Colonic mucosa (tissue), 4 donors: ENCODE measurements around the gene ITGA6. TPM values are rescaled to one million over a fixed set of nuclear protein-coding genes. Genes with fewer than 3 reads are reported as not detected.

Experiments
- DNase-seq: peaks from one replicate; pipeline ENCODE4 v3.0.0-alpha.2; 2020
- H3K27ac ChIP-seq: fragments of 200-600 bp; one replicate; pipeline ENCODE4 v1.8.0; 2021
- H3K27me3 ChIP-seq: fragments of 200-600 bp; one replicate; pipeline ENCODE4 v1.8.0; 2021
- H3K36me3 ChIP-seq: fragments of 200-600 bp; one replicate; pipeline ENCODE4 v1.8.0; 2021
- H3K4me1 ChIP-seq: fragments of 200-600 bp; one replicate; pipeline ENCODE4 v1.8.0; 2021; ENCODE audit warnings: mild to moderate bottlenecking
- H3K4me3 ChIP-seq: fragments of 200-600 bp; one replicate; pipeline ENCODE4 v1.8.0; 2021
- H3K9ac ChIP-seq, 2 donors: one replicate each; pipeline ENCODE4 v1.7.0; 2013; ENCODE audit warnings: control low read depth in 2 of 2, low read depth in 2 of 2, low read length in 2 of 2
- H3K9me3 ChIP-seq: fragments of 200-600 bp; one replicate; pipeline ENCODE4 v1.8.0; 2021
- intact Hi-C: fragments of 100-400 bp; cut with DNase I; formaldehyde crosslinking; loops from one replicate; pipeline ENCODE4 v1.14.1; 2022
- total RNA-seq, 2 donors: library from RNA; stranded (reverse); fragmentation: NEBNext Ultra II Directional in 1 of 2; extraction: Animal tissue kit (Norgen Biotek cat#: 25700) in 1 of 2; gene quantifications; one replicate each; pipeline ENCODE4 v1.2.1, GENCODE V29; 2021
- TF ChIP-seq, protein P1 (sequence below): fragments of 200-600 bp; IDR thresholded peaks from one replicate; pipeline ENCODE4 v1.8.0; 2022; ENCODE audit warnings: antibody characterized with exemption, mild to moderate bottlenecking
- donor health status: healthy.
- donor health status: DM: no; HTN: no; CAD: no.
- donor health status: DM: no; HTN: no; CAD: no.

Gene ITGA6
- total RNA-seq, 2 donors from 2014 or later = 174 to 186 TPM

DNA sequence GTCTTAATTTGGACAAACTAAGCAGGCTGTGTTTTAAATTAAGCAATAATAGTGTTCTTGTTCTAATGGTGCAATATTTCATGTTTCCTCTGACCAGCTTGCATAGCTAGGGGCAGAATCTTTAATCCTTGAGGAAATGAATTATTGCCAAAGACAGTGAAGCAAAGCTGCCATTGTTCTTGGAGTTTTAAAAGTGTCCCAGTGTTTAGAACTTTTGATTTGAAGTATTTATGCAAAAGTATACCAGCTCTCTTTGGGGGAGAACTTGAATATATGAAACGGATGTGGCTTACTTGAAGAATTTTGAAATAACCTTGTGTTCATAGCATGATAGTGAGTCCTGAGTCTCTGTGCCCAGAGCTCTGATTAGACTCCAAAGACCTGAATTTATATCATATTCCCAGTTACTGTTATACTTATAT, 33.4 kb downstream of the ITGA6 start:
- H3K4me3 ChIP-seq = no peak overlapping the region
- intact Hi-C loops = loop anchor here (5.0 to 10.0 kb wide), 2 partner anchors 33 to 106 kb away; partner anchors contain the start of gene ITGA6
- peaks cover 20% of the 10 kb centered on the region for H3K4me1 ChIP-seq
- peak overlapping the region in 1 of 2 donors; percentile 86 for H3K9ac ChIP-seq
- H3K27me3 ChIP-seq = no peaks in the 10 kb centered on the region
- H3K36me3 ChIP-seq = no peaks in the 10 kb centered on the region
- DNase-seq = no peak
- no peaks in the 10 kb centered on the region for H3K9me3 ChIP-seq
- TF ChIP-seq, protein P1, sequence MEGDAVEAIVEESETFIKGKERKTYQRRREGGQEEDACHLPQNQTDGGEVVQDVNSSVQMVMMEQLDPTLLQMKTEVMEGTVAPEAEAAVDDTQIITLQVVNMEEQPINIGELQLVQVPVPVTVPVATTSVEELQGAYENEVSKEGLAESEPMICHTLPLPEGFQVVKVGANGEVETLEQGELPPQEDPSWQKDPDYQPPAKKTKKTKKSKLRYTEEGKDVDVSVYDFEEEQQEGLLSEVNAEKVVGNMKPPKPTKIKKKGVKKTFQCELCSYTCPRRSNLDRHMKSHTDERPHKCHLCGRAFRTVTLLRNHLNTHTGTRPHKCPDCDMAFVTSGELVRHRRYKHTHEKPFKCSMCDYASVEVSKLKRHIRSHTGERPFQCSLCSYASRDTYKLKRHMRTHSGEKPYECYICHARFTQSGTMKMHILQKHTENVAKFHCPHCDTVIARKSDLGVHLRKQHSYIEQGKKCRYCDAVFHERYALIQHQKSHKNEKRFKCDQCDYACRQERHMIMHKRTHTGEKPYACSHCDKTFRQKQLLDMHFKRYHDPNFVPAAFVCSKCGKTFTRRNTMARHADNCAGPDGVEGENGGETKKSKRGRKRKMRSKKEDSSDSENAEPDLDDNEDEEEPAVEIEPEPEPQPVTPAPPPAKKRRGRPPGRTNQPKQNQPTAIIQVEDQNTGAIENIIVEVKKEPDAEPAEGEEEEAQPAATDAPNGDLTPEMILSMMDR = no peak
- peak overlapping the region; percentile 86 for H3K27ac ChIP-seq

DNA sequence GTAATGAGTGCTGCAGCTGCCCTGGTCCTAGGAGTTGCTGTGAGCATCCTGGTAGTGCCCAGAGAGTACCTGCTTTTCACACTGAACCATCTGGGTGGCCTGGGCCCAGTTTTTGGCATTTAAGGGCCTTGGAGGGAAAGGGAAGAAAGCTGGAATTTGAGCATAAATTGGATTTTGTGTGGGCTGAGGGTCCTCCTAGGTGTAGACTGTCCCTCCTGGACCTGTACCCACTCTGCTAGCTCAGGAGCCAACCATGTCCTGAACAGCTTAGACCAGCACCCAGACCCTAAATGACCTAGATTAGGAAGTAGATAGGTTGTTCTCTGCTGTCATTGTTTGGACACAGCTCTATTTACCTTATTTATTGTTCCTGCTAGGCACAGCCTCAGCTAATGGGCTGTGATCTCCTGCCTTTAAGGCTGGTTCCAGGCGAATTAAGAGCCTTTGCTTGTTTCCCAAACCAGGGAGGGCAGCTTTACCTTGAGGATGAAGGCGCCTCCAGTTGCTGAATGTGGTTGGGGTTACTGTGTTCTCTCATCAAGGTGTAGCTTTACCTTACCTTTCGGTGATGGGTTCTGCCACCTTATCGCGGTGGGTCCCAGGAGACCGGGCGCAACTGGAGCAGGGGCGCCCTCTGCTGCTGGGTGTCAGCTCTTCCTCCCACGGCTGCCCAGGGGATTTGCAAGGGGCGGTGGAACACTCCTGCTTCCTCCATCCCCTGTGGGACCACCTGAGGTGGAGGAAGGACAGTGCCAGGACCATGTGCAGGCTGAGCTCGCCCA, 34.4 kb downstream of the ITGA6 start:
- Histone ChIP-seq H3K4me1 (peaks cover 20% of the 10 kb centered on the region), H3K4me3 (no peak overlapping the region), H3K27me3 (no peaks in the 10 kb centered on the region), H3K36me3 (no peaks in the 10 kb centered on the region), H3K9me3 (no peaks in the 10 kb centered on the region), H3K9ac (peak overlapping the region; percentile 36 to 86), H3K27ac (peak overlapping the region; percentile 86)
- peak; percentile 84 for DNase-seq
- TF ChIP-seq, protein P1 = peak; percentile 84
- intact Hi-C loops = loop anchor here (2.0 to 10.0 kb wide), 3 partner anchors 34 to 289 kb away; partner anchors contain the start of gene ITGA6

DNA sequence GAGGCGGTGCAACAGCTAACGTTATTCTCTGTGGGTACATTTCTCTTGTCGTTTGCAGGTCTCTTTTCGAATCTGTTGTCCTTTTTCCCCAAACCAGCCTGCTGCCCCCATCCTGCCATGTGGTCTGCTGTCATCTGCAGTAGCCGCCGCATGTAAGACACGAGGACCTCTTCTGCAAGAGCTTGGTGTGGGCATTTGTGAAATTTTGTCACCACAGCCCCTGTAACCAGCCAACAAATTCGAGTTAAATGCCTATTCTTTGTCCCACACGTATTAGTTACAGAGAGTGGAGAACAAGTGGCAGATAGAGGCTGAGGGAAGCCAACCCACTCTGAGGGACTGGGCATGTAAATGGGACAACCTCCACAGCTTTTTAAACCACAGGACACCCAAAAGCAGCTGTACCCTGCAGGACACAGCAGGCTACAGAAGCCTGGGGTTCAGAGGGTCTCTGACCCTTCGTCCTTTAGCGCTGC, 35.0 kb downstream of the ITGA6 start:
- Histone ChIP-seq H3K9ac (peak overlapping the region; percentile 36 to 86), H3K4me1 (peaks cover 20% of the 10 kb centered on the region), H3K4me3 (no peak overlapping the region), H3K27ac (peak overlapping the region; percentile 86), H3K27me3 (no peaks in the 10 kb centered on the region), H3K9me3 (no peaks in the 10 kb centered on the region), H3K36me3 (no peaks in the 10 kb centered on the region)
- DNase-seq = no peak
- TF ChIP-seq, protein P1 = no peak
- intact Hi-C loops = loop anchor here (2.0 to 10.0 kb wide), 3 partner anchors 35 to 290 kb away; partner anchors contain the start of gene ITGA6

DNA sequence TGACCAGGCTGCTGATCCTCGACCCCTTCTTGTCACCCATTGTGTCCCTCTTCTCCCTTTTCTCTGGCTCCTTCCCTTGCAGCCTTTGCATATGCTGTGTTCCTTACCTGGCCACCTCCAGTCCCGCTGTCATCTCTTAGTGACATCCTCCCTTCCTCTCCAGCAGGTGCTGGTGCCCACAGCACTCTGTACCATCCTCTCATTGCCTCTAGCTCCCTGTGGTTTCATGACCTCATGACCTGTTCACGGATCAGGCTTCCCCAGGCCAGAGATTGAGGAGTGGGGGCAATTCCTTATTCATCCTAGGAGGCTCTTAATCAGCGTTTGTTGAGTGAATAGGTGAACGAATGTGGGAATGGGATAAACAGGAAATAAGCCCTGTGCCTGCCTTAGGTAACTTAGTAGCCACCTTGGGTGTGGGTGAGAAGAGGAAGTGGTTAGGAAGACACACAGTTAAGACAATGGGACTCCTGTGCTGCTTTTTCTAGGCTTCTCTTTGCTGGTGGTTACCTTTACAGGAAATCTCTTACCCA, 35.5 kb downstream of the ITGA6 start:
- H3K27ac ChIP-seq = peak overlapping the region; percentile 86
- H3K9me3 ChIP-seq = no peaks in the 10 kb centered on the region
- intact Hi-C loops = loop anchor here (2.0 to 10.0 kb wide), 3 partner anchors 36 to 290 kb away; partner anchors contain the start of gene ITGA6
- no peak overlapping the region for H3K4me3 ChIP-seq
- peaks cover 20% of the 10 kb centered on the region for H3K4me1 ChIP-seq
- H3K9ac ChIP-seq = peak overlapping the region in 1 of 2 donors; percentile 86
- no peaks in the 10 kb centered on the region for H3K27me3 ChIP-seq
- no peaks in the 10 kb centered on the region for H3K36me3 ChIP-seq
- DNase-seq = peak; percentile 68
- TF ChIP-seq, protein P1 = no peak

DNA sequence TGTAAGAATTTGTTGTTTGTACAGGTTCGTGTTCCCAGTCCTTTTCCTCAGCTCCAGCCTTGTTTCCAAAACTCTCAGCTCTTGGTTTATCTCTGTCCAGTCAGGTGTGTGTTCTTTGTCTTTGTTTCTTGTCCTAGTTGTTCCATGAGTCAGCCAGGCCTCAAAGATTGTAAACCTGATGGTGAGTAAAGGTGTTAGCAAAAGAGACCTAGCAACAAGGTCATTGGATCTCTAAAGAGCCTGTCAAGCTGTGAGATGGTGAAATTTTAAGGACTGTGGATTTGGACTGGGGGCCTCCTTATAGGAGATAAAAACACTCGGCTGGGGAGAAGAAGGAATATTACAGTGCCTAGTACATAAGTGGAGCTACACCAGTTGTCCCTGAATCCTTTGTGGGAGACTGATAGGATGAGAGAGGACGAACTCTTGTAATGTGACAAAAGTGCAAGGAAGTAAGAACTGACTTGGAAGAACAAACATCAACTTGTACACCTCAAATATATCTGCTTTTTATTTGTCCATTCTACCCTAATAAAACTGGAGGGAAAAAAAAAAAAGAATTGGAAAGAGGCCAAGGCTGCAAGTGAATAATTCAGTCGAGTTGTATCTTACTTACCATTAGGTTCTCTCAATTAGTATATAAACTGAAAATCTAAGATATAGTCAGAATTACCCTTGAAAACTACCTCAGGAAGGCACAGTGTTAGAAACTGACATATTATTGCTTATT, 37.2 kb downstream of the ITGA6 start:
- Histone ChIP-seq H3K4me1 (peaks cover 20% of the 10 kb centered on the region), H3K9me3 (no peaks in the 10 kb centered on the region), H3K27ac (peak overlapping the region; percentile 86), H3K9ac (peak overlapping the region in 1 of 2 donors; percentile 86), H3K36me3 (no peaks in the 10 kb centered on the region), H3K4me3 (no peak overlapping the region), H3K27me3 (no peaks in the 10 kb centered on the region)
- TF ChIP-seq, protein P1 = no peak
- DNase-seq = peak; percentile 55
- intact Hi-C loops = loop anchor here (5.0 to 10.0 kb wide), 2 partner anchors 37 to 110 kb away; partner anchors contain the start of gene ITGA6
